Globus pallidus (tissue), 1 donor: ENCODE measurements around the gene NCK1.
"Not testable (repeated sequence)": the region's sequence is repeated elsewhere in the genome, so short reads cannot be mapped to it uniquely, and the experiment has no call there.

Experiments
- DNase-seq: peaks from one replicate; pipeline ENCODE4 v3.0.0-alpha.2; 2015; ENCODE audit warnings: low spot score

The NCK1 gene

GRCh38 chr3:136947477-136947876 lies 85.5 kb downstream of the NCK1 start:
- DNase-seq = no peak

- no peak for DNase-seq
Observed at GRCh38 chr3:136949146-136949545, 87.1 kb downstream of the NCK1 start.

- no peak for DNase-seq
Observed at GRCh38 chr3:136949708-136950107, 87.7 kb downstream of the NCK1 start.

- DNase-seq = no peak
Observed at GRCh38 chr3:136950623-136951022, 88.6 kb downstream of the NCK1 start.

- no peak for DNase-seq
Observed at GRCh38 chr3:136952292-136952691, 90.3 kb downstream of the NCK1 start.

GRCh38 chr3:136954251-136954650 lies 92.2 kb downstream of the NCK1 start:
- no peak for DNase-seq

GRCh38 chr3:136954980-136955780 lies 93.2 kb downstream of the NCK1 start:
- DNase-seq = no peak

- no peak for DNase-seq
Observed at GRCh38 chr3:136955813-136956212, 93.8 kb downstream of the NCK1 start.

- DNase-seq = no peak
Observed at GRCh38 chr3:136956971-136957370, 95.0 kb downstream of the NCK1 start.

GRCh38 chr3:136957751-136958288 lies 95.8 kb downstream of the NCK1 start, which contains the start of gene IL20RB:
Gene IL20RB (plus strand): TSS chr3:136957983. CDS start chr3:136958114, 131 bp downstream.
- no peak for DNase-seq

- DNase-seq = no peak
Observed at GRCh38 chr3:136958939-136959338, 96.9 kb downstream of the NCK1 start.

- no peak for DNase-seq
Observed at GRCh38 chr3:136959599-136959998, 97.6 kb downstream of the NCK1 start.

GRCh38 chr3:136960838-136961836 lies 99.1 kb downstream of the NCK1 start:
- DNase-seq = no peak

GRCh38 chr3:136962927-136963326 lies 100.9 kb downstream of the NCK1 start:
- DNase-seq = no peak

- DNase-seq = not testable (repeated sequence)
Observed at GRCh38 chr3:136969539-136969938, 107.5 kb downstream of the NCK1 start.

GRCh38 chr3:136973352-136973751 lies 111.3 kb downstream of the NCK1 start:
- DNase-seq = no peak

- DNase-seq = no peak
Observed at GRCh38 chr3:136974670-136975069, 112.7 kb downstream of the NCK1 start.

- no peak for DNase-seq
Observed at GRCh38 chr3:136979204-136979603, 117.2 kb downstream of the NCK1 start.

- DNase-seq = no peak
Observed at GRCh38 chr3:136979684-136980083, 117.7 kb downstream of the NCK1 start.

GRCh38 chr3:136982033-136982432 lies 120.0 kb downstream of the NCK1 start:
- DNase-seq = no peak

- no peak for DNase-seq
Observed at GRCh38 chr3:136982520-136983138, 120.6 kb downstream of the NCK1 start.

GRCh38 chr3:136984837-136985236 lies 122.8 kb downstream of the NCK1 start:
- DNase-seq = no peak
